GM18870 (cell line): Measurements from ENCODE around the gene MPND.
"Not testable (repeated sequence)": the region's sequence is repeated elsewhere in the genome, so short reads cannot be mapped to it uniquely, and the experiment has no call there.

Source experiments
- ATAC-seq: cut with Tn5 transposase; IDR thresholded peaks from one replicate; pipeline ENCODE4 v1.9.1; 2021; ENCODE audit warnings: moderate library complexity; ENCODE audit not compliant: unreplicated experiment

Gene MPND

GRCh38 chr19:4345342-4346019 is 2.1 kb downstream of the MPND start:
- no peak for ATAC-seq

GRCh38 chr19:4346020-4346383 is 2.6 kb downstream of the MPND start:
- no peak for ATAC-seq

- no peak for ATAC-seq
These were observed 4.2 kb downstream of the MPND start for GRCh38 chr19:4347521-4347920.

GRCh38 chr19:4349225-4349624 is 5.9 kb downstream of the MPND start:
- not testable (repeated sequence) for ATAC-seq

GRCh38 chr19:4350111-4350510 is 6.7 kb downstream of the MPND start:
- ATAC-seq: no peak

- no peak for ATAC-seq
These were observed 7.4 kb downstream of the MPND start for GRCh38 chr19:4350726-4351125.

- ATAC-seq: no peak
These were observed 9.3 kb downstream of the MPND start for GRCh38 chr19:4352701-4353121.

- ATAC-seq: no peak
These were observed 10.9 kb downstream of the MPND start for GRCh38 chr19:4354282-4354681.

- no peak for ATAC-seq
These were observed 11.5 kb downstream of the MPND start for GRCh38 chr19:4354897-4355296.

- ATAC-seq: no peak
These were observed 13.9 kb downstream of the MPND start for GRCh38 chr19:4357095-4357797.

- ATAC-seq: no peak
These were observed 14.6 kb downstream of the MPND start for GRCh38 chr19:4357921-4358326.

- no peak for ATAC-seq
These were observed 15.6 kb downstream of the MPND start for GRCh38 chr19:4358709-4359626.

GRCh38 chr19:4359627-4360000 is 16.3 kb downstream of the MPND start:
- ATAC-seq: no peak

GRCh38 chr19:4360081-4360569 is 16.8 kb downstream of the MPND start:
- no peak for ATAC-seq

GRCh38 chr19:4360641-4361151 is 17.3 kb downstream of the MPND start:
- ATAC-seq: no peak

GRCh38 chr19:4361152-4362046 is 18.0 kb downstream of the MPND start:
- no peak for ATAC-seq

- no peak for ATAC-seq
These were observed 18.9 kb downstream of the MPND start for GRCh38 chr19:4362101-4362828.

GRCh38 chr19:4362831-4363545 is 19.6 kb downstream of the MPND start:
- ATAC-seq: no peak
